Stimulated activated CD4-positive, alpha-beta T cell treated with anti-CD3 and anti-CD28 coated beads, TNF-alpha, amount 100 ng/mL, for 4 hours (primary cell): ENCODE measurements around the gene NAV3.

Source experiments
- DNase-seq, 3 experiments: peaks; one replicate each; pipeline ENCODE4 v3.0.0-alpha.2; 2020; ENCODE audit warnings: low read depth in 3 of 3

Gene NAV3

DNA sequence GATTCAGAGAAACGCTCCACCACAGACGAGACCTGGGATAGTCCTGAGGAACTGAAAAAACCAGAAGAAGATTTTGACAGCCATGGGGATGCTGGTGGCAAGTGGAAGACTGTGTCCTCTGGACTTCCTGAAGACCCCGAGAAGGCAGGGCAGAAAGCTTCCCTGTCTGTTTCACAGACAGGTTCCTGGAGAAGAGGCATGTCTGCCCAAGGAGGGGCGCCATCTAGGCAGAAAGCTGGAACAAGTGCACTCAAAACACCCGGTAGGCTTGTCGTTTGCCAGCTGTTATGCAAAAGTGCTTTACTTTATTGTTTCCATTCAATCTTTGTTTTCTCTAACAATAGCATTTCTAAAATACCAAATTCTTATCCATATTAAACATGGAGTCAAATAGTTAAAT, 287.3 kb downstream of the NAV3 start:
- DNase-seq, result no peak

DNA sequence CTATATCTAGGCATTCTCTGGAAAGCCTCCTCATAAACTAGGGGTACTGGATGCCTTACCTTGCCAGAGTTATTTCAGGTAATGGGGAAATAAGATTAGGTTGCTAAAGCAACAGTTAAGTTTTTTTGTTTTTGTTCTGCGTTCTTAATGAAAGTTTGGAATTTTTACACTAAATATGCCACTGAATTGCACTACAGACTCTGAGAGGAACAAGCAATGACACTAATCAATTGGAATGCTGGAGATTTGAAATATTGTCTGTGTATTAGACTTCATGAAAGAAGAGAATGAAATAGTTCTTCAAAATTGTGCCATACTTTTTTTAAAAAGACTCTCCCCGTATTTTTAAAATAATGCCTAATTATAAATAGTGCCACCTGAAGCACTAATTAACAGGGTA, 287.8 kb downstream of the NAV3 start:
- no peak for DNase-seq

DNA sequence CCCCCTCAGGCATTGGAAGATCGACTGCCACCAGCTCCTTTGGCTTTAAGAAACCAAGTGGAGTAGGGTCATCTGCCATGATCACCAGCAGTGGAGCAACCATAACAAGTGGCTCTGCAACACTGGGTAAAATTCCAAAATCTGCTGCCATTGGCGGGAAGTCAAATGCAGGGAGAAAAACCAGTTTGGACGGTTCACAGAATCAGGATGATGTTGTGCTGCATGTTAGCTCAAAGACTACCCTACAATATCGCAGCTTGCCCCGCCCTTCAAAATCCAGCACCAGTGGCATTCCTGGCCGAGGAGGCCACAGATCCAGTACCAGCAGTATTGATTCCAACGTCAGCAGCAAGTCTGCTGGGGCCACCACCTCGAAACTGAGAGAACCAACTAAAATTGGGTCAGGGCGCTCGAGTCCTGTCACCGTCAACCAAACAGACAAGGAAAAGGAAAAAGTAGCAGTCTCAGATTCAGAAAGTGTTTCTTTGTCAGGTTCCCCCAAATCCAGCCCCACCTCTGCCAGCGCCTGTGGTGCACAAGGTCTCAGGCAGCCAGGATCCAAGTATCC, 288.7 kb downstream of the NAV3 start:
- no peak for DNase-seq

DNA sequence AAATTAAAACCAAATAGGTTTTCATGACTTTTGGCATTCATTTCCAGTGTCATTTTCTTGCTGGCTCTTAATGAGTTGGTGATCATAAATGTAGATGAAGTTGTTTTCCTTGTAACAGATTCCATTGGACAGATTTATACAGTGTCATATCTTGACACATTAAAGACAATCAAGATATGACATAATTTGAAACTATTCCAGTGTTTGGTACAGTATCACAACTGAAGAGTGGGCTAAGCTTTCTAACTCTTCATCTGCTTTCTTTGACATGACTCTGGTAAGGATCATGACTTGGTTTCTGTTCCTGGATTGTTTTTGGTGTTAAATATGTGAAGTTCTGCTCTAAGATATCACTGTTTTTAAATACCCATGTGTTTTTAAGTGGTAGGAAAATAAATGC, 289.6 kb downstream of the NAV3 start:
- DNase-seq, result no peak

DNA sequence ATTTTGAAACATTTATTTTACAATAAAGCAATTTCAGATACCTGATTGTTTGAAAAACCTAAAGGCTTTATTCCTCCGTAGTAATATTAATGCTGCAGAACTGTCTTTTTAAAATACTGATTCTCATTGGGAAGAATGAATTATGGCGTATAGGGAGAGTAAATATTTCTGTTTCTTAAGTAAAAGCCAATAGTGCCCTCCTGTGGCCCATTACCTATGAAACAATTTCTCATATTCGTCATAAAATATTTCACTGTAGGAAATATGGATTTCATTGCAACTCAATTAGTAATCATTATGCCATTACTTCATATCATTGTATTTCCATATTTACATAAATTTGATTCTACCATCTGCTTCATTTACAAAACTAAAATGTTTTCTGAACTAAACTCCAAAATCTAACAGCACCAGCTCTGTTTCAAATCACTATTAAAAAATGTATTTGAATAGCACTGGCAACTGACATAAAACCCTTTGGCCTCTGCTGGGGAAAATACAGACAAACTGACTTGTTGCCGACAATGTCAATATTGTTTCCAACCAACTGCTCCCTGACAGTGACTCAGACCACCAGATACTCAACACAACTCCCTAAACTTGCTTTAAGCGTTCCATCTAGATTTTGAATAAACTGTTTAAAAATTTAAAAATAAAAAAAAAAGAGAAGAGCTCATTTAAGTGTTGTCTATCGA, 290.3 kb downstream of the NAV3 start:
- DNase-seq, result no peak

DNA sequence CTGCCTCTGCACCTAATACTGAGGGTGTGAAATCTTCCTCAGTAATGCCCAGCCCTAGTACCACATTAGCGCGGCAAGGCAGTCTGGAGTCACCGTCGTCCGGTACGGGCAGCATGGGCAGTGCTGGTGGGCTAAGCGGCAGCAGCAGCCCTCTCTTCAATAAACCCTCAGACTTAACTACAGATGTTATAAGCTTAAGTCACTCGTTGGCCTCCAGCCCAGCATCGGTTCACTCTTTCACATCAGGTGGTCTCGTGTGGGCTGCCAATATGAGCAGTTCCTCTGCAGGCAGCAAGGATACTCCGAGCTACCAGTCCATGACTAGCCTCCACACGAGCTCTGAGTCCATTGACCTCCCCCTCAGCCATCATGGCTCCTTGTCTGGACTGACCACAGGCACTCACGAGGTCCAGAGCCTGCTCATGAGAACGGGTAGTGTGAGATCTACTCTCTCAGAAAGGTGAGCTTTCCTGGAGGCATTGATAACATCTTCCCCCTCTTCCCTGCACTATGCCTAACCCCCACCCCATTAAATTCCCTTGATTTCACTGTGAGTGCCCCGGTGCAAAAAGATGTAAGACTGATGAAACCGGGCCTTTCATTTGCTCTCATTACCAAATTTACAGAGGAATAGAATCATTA, 291.4 kb downstream of the NAV3 start:
- DNase-seq, result no peak

DNA sequence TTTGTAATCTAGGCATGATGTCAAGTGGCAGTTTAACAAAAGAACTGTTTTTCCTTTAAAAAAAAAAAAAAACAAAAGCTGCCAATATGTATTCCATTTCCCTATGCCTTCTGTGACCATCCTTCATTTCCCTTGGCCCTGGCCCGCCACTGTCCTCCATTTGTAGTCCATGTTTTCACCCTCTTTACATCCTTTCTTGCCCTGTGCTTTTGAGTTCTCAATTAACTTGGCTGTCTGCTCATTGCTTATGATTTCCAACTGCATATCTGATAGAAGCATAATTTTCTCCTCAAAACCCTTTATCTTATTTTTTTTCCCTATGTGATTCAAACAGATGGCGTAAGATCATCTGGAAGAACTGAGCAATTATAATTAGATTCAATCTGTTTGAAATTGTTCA, 297.5 kb downstream of the NAV3 start:
- no peak for DNase-seq

DNA sequence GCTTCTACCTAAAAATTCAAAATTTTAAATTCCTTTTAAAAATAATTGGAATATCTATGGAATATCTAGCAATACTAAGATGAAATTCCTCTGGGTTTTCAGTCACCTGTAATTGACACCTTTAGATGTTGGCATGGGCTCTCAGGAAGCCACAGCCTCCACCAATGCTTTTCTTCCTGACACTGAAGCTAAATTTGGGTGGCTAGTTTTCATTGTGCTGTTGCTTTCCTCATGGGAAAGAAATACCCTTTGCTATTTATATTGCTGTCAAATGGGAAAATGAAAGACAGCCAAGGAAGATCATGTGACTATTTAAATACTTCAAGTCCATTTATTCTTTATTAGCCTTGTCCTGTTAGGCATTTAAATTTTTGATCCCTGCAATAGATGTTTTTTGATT, 313.0 kb downstream of the NAV3 start:
- no peak for DNase-seq

DNA sequence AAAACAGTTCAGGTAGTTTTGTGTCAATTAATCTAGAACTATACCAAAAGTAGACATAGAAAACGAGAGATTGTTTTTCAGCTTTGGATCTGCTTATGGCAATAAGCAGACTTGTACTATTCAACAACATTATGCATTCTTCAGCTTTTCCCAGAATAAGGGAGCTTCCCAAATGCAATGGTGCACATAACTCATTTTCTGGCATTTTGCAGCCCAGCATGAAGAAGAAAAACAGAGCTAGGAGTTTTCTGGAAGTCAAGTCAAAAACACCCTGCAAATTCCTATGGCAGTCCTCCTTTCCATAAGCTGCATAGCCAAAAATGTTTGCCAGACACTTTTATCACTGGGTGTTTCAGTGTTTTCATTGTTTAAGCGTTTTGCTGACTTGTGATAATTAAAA, 314.7 kb downstream of the NAV3 start:
- DNase-seq, result no peak

DNA sequence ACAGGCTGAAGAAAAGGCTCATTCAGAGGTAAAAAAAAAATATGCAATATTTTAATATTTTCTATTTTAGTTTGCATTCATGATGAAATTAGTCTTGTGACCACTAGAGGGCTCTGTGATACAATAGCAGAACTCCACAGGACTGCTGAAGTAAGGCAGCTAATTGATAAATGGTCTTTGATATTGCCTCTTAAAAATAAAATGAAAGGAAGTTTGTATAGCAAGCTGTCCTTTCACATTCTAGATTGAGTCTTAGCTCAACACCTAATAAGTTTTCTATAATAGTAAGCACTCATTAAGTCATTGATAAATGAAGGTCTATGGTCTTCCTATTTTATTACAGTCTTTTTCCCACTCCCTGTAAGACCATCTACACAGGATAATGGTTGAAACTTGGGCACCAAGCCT, 315.7 kb downstream of the NAV3 start:
- no peak for DNase-seq

DNA sequence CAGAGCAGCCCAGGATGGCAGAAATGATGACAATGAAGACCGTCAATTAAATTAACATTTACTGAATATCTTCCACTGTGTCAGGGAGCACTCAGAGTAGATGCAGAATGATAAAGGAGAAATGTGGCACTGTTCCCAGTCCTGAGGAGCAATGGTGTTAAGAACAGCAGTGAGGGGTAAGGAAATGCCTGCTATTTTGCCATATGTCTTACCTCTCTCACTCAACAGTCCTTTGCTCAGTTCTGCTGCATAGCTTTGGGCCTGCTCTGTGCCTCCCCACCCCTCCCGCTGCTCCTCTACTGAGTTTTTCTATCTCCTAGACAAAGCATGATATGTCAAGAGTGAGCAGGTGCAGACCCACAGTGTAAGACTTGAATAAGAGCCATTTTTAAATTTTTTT, 318.8 kb downstream of the NAV3 start:
- DNase-seq, result no peak

DNA sequence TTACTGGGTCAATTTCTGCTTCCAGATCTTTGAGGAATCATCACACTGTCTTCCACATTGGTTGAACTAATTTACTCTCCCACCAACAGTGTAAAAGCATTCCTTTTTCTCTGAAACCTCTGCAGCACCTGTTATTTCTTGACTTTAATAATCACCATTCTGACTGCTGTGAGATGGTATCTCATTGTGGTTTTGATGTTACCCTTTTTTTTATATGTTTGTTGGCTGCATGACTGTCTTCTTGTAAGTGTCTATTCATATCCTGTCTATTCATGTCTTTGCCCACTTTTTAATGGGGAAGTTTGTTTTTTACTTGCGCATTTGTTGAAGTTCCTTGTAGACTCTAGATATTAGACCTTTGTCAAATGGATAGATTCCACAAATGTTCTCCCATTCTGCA, 324.9 kb downstream of the NAV3 start:
- no peak for DNase-seq

DNA sequence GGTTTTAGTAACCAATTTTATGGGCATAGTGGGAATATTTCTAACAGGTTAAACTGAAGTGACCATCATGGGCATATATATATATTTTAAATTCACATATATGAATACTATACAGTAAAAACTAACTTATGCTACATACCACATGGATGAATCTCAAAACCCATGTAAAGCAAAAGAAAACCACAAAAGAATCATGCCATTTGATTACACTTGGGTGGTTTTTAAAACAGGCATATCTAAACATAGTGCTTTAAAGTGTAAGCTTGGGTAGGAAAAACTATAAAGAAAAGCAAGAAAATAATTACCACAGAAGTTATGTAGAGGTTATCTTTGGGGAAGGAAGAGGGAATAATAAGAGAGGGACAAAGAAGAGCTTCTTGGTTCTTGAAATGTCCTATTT, 326.1 kb downstream of the NAV3 start:
- no peak for DNase-seq

DNA sequence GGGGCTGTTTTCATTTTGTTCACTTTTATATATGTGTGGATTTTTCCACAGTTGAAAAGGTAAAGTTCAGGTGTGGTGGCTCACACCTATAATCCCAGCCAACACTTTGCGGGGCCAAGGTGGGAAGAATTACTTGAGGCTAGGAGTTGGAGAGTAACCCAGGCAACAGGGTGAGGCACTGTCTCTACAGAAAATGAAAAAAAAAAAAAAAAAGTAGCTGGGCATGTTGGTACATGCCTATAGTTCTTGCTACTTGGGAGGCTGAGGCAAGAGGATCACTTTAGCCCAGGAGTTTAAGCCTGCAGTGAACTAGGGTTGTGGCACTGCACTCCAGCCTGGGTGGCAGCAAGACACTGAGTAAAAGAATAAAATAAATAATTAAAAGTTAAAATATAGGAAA, 326.5 kb downstream of the NAV3 start:
- no peak for DNase-seq

DNA sequence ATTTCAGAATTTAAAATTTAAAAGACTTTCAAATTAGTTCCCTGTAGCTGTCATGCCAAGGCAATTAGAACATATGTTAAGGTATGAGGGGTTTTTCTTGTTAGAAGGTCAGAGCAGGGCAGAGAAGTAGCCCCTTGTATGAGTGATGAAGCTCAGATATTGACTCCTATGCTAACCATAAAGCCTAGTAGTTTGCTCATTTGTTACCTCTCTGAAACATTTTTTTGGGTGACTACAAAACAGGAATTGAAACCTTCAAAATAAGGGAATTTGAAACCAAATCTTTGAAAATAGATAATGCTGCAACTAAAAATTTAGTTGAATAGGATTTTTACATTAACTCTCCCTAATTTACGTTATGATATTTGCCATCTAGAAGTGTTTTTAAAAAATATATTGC, 333.5 kb downstream of the NAV3 start:
- DNase-seq, result no peak

DNA sequence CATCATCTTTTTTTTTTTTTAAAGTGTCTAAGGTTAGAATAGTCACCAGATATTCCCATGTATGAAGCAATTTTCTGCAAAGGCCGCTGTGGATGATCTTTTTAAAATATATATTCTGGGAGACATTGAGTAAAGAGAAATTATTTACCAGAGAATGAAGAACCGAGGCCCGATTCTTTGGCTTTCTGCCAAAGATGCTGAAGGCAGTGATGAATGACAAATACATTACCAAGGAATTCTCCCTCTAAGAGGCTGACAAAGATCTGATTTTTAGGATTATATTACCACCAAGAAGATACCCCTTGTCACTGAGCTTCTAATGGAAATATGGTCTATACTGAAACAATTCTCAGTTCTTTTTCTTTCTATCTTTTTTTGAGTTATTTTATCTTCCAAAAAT, 336.8 kb downstream of the NAV3 start:
- DNase-seq, result no peak

DNA sequence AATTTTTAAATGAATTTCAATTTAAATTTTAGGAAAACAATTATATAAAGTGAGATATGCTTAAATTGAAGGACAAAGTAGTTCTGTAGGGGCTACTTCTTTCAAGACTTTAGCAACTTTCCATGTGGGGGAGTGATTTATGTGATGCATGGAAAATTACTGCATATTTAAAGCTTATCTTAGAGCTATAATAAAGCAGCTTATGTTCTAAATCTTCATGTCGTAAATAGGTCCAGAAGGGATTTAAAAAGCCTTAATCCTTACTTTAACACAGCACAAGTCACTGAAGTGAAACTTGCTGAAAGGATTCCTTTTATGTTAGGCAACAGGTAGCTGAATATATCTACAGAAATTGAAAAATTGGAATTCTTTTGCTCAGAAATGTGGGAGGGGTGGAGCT, 340.4 kb downstream of the NAV3 start:
- DNase-seq, result no peak

DNA sequence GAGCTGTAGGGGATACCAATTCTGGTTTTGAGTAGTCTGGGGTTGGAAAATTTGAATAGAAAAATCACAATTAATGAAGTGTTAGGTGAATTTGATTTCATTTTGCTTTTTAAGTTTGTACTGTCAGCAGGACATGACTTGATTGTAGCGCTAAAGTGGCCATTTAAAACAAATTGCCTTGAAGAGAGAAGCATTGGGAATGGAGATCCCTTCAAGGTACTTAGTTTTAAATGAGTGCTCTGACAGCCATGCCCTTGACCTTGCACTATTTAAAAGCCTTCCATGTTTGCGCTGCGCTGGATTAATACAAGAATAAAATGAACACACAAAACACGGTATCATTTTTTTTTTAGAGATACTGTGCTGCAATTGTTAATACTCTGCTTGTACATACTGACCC, 345.9 kb downstream of the NAV3 start:
- DNase-seq, result no peak

DNA sequence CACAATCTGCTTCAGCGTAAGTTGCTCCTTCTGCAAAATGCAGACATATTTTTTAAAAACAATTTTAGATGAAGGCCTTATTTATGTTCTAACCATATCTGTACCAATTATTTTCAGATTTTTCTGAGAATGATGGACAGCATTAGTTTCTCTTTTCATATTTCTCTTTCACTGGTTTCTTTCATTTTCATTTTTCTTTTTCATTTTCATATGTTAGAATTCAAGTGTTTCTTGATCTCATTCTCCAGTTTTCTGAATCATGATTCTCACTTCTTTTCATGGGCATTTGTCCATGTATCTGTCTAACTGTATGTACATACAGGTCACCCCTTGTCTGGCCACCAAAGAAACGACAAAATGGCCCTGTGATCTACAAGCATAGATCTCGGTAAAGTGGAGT, 346.6 kb downstream of the NAV3 start:
- DNase-seq, result no peak

DNA sequence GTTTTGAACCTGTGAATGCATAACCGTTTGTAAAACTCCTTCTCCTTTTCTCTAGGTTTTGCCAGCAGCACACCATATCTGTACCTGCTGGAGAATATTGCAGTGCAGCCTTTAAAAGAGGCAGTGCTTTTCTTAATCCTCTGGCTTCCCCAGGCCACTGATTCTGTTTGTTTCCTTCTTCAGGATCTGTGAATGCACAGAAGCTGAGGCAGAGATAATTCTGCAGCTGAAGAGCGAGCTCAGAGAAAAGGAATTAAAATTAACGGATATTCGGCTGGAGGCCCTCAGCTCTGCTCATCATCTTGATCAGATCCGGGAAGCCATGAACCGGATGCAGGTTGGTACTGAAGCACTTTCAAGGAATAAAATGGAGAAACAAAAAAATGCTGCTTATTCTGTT, 348.7 kb downstream of the NAV3 start:
- no peak for DNase-seq

DNA sequence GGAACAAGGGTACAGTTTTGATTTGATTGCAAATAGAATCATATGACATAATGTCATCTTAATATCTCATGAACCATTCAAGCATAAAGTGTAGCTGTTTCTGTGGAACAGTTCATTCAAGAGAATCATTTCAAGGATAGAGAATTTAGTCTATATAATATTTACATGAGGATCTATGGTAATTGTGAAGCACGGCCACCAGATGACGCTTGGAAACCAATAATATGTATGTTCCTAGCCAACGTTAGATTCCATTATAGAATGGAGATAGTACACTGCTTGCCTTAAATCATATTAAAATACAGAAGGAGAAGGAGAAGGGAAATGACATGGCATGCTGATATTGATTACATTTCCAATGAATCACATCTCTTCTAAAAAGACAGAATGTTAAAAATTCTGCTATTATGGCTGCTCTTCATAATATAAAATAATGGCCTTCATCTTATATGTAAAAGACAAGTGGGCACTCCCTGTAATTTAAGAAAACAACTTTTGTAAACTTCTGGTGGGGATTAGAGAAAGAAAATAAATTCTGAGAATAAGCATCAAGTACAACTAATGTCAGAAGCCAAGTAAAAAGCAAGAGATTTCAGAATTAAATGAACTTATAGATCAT, 351.0 kb downstream of the NAV3 start:
- no peak for DNase-seq

DNA sequence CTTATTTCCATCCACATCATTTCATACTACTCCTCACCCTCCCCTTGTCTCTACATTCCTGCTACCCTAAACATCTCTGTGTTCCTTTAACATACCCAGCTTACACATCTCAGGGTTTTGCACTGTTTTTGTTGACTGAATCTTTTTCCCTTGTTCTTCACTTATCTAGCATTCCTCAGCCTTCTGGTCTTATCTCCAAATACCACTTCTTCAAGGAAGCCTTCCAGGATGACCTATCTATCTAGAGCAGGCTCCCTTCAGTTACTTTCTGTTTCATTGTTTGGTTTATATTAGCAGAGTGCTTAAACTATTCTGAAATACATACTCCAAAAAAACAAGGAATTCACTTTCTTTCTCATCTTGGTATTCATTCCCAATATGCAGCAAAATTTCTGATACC, 353.1 kb downstream of the NAV3 start:
- DNase-seq, result no peak

DNA sequence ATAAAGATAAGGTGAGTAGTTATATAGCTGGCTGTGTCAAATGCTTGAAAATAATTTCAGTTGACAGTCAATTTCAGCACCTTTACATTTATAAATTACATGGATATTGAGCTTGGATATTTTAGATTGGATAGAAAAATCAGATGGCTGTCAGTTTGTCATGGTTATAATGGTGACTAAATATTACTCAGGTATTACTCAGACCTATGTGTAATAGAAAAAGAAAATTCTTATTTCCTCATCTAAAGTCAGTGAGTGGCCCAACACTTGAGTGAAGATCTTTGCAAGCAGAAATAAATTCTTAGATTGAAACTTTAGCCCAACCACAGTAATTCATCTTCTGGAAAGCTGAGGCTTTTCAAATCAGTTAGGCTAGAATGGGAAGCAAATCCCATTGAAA, 354.4 kb downstream of the NAV3 start:
- no peak for DNase-seq
